Ovary (tissue), 9 donors: ENCODE results near the gene DROSHA. TPM values are rescaled to one million over a fixed set of nuclear protein-coding genes. Genes with fewer than 3 reads are reported as not detected.
"Not testable (repeated sequence)": the region's sequence is repeated elsewhere in the genome, so short reads cannot be mapped to it uniquely, and the experiment has no call there.

Experiments
- DNase-seq, 5 donors: peaks; one replicate each; pipeline ENCODE4 v3.0.0-alpha.2; 2019 to 2020
- H3K27ac ChIP-seq, 2 donors: fragments of 200-600 bp; one replicate each; pipeline versions ENCODE4 v1.5.1 to v1.8.0; 2019 to 2022
- H3K27me3 ChIP-seq: fragments of 200-600 bp; one replicate; pipeline ENCODE4 v1.8.0; 2022
- H3K36me3 ChIP-seq: fragments of 200-600 bp; sonication (generic); one replicate; pipeline ENCODE4 v1.5.1; 2019
- H3K4me1 ChIP-seq: one replicate; pipeline ENCODE4 v1.8.1; 2013; ENCODE audit warnings: mild to moderate bottlenecking, moderate library complexity; ENCODE audit not compliant: insufficient read depth
- H3K4me3 ChIP-seq: fragments of 200-600 bp; sonication (generic); one replicate; pipeline ENCODE4 v1.5.1; 2017
- H3K9me3 ChIP-seq, 2 donors: fragments of 200-600 bp in 1 of 2; sonication (generic) in 1 of 2; one replicate each; pipeline versions ENCODE4 v1.5.1 to v1.8.1; 2013 to 2019; ENCODE audit warnings: mild to moderate bottlenecking in 1 of 2, moderate library complexity in 1 of 2
- EP300 ChIP-seq: sonication (generic); formaldehyde crosslinking; IDR thresholded peaks from one replicate; pipeline ENCODE4 v1.6.1; 2017; ENCODE audit warnings: antibody characterized with exemption
- POLR2A ChIP-seq: fragments of 450-650 bp; IDR thresholded peaks from one replicate; pipeline ENCODE4 v1.6.1; 2017; ENCODE audit warnings: antibody characterized with exemption, mild to moderate bottlenecking, moderate library complexity
- WGBS, 3 donors: extraction: QIAGEN DNeasy Blood & Tissue Kit in 1 of 3; methylation state at CpG; one replicate each; pipeline versions ENCODE4 v1.1.5 to v1.1.7; 2013 to 2017; 5-methylcytosine and 5-hydroxymethylcytosine counted together
- intact Hi-C, 4 donors: fragments of 100-400 bp; cut with DNase I; formaldehyde crosslinking; loops; one replicate each; pipeline versions ENCODE4 v1.11.0 to v1.15.1; 2022 to 2023
- polyA plus RNA-seq, 2 donors: library from polyadenylated mRNA; stranded (reverse); fragments of 200-250 nt in 1 of 2; fragments of 350-450 nt in 1 of 2; fragmentation: Illumina TruSeq in 1 of 2; extraction: RNeasy Lipid Tissue Mini Kit (QIAGEN cat#74804) in 1 of 2; gene quantifications; one replicate each; pipeline ENCODE4 v1.2.3, GENCODE V29; 2013 to 2014
- total RNA-seq, 7 donors: library from RNA; depleted of rRNA in 2 of 7; stranded (reverse); fragments of >200 nt in 2 of 7; fragmentation: NEBNext Ultra II Directional in 3 of 7; extraction: Animal tissue kit (Norgen Biotek cat#: 25700) in 3 of 7; gene quantifications; one replicate each; pipeline versions ENCODE4 v1.1.0 to v1.2.4, GENCODE V29; 2016 to 2023
- TF ChIP-seq, protein P1 (sequence below), 3 donors: fragments of 450-650 bp in 2 of 3; fragments of 200-600 bp in 1 of 3; IDR thresholded peaks; one replicate each; pipeline versions ENCODE4 v1.5.1 to v1.8.0; 2016 to 2022; ENCODE audit warnings: antibody characterized with exemption in 3 of 3, mild to moderate bottlenecking in 1 of 3
- donor health status: DM: no; HTN: no; CAD: no; lungs with moderate emphysema.
- donor health status: DM: no; HTN: no; CAD: no.
- donor health status: Bipolar disorder and iron deficiency.
- donor health status: DM: yes; HTN: yes; CAD: no.
- donor health status: DM: no; HTN: no; CAD: no.
- donor health status: DM: yes; HTN: yes; CAD: no.

DROSHA gene
- total and polyA plus RNA-seq, 9 donors, result 30.5 to 75.7 (median 50.3) TPM

DNA sequence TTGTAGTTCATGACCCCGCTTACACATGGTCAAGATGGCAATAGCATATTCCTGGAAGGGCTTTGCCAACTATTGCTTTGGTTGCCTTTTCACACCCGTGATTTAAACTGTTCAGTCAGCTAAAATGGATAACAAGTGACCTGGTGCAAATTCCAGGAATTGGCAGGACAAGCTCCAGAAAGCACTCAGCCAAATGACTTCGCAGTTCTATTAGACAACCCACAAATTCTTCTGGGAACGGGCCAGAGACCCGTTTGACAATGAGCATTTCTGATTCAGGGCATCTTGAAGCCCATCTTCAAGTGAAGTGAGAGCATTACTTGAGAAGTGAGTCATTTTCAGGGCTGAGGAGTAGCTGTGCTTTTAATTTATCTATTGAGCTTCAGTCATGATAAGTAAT is 165.0 kb downstream of the DROSHA start:
- 30 to 46% (median 33%) methylated on average over 5 of the region's 5 CpGs for WGBS, 3 donors
- TF ChIP-seq, protein P1, sequence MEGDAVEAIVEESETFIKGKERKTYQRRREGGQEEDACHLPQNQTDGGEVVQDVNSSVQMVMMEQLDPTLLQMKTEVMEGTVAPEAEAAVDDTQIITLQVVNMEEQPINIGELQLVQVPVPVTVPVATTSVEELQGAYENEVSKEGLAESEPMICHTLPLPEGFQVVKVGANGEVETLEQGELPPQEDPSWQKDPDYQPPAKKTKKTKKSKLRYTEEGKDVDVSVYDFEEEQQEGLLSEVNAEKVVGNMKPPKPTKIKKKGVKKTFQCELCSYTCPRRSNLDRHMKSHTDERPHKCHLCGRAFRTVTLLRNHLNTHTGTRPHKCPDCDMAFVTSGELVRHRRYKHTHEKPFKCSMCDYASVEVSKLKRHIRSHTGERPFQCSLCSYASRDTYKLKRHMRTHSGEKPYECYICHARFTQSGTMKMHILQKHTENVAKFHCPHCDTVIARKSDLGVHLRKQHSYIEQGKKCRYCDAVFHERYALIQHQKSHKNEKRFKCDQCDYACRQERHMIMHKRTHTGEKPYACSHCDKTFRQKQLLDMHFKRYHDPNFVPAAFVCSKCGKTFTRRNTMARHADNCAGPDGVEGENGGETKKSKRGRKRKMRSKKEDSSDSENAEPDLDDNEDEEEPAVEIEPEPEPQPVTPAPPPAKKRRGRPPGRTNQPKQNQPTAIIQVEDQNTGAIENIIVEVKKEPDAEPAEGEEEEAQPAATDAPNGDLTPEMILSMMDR (IDR thresholded peaks at IDR 0.05), result no peak
- TF ChIP-seq POLR2A (no peak), EP300 (no peak)
- Histone ChIP-seq H3K4me3 (no peak overlapping the region), H3K4me1 (no peaks in the 10 kb centered on the region), H3K27ac (no peak overlapping the region), H3K27me3 (no peaks in the 10 kb centered on the region), H3K9me3 (no peaks in the 10 kb centered on the region), H3K36me3 (no peaks in the 10 kb centered on the region)
- no peak for DNase-seq
- intact Hi-C loops, result no loop called here

DNA sequence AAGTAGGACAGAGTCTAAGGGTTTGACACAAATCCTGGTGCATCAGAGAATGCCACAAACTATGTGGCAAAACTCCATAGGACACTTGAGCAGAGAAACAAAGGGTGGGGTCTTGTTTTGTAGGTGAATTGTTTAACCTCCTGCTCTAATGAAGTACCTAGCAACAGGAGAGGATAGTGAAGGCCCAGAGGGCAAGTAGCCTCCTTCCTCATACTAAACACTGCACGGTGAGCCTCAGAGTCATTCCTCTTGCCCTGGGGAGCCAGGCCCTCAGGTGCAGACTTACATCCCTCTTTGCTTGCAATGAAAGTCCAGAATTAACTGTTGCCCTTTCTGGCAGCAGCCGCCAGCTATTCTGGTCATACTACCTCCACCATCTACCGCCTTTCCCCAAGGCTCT is 166.1 kb downstream of the DROSHA start:
- DNase-seq, result no peak
- no peak overlapping the region for H3K4me3 ChIP-seq
- H3K4me1 ChIP-seq, result no peaks in the 10 kb centered on the region
- no peak for TF ChIP-seq EP300
- no peak for TF ChIP-seq POLR2A
- TF ChIP-seq, protein P1 (IDR thresholded peaks at IDR 0.05), result no peak
- no peak overlapping the region for H3K27ac ChIP-seq
- no peaks in the 10 kb centered on the region for H3K9me3 ChIP-seq
- intact Hi-C loops, result no loop called here
- WGBS, 3 donors, result 90 to 95% (median 93%) methylated on average over 3 of the region's 3 CpGs
- H3K27me3 ChIP-seq, result no peaks in the 10 kb centered on the region
- H3K36me3 ChIP-seq, result no peaks in the 10 kb centered on the region

DNA sequence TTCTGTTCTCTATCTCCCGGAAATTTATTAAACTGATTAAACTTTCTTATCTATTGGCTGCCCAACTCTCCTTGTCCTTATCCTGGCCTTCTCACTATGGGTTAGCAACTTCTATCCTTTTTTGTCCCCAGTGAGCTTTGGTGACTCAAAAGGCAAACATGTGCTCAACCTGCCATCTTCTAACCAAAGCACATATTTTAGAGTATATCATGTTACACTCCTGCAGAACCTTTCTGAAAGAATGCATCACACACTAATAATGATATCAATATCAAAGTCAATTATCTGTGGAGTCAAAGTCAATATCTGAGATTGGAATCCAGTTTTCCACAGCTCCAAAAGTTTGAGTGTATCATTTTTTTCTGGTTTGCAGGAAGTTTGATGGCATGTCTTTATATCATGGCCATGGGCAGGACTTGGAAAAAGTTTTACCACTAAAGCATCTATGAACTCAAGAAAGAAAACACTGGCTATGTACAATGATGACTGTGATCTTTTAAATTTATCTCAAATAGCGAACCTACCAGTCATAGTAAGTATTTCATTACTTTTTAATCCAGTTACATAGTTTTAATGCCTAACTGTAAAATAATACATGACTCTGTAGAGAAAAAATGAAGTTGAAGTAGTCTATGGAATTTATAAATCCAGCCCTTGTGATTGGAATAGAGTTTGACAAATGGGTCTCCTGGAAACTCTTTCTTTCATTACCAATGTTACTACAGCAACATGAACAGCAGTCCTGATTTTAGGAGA is 166.8 kb downstream of the DROSHA start:
- TF ChIP-seq, protein P1 (IDR thresholded peaks at IDR 0.05), result no peak
- TF ChIP-seq EP300 (no peak), POLR2A (no peak)
- Histone ChIP-seq H3K36me3 (no peaks in the 10 kb centered on the region), H3K4me3 (no peak overlapping the region), H3K27me3 (no peaks in the 10 kb centered on the region), H3K27ac (no peak overlapping the region), H3K4me1 (no peaks in the 10 kb centered on the region), H3K9me3 (no peaks in the 10 kb centered on the region)
- intact Hi-C loops, result no loop called here
- no peak for DNase-seq
- WGBS, 3 donors, result 78 to 86% (median 85%) methylated on average over 2 of the region's 2 CpGs

DNA sequence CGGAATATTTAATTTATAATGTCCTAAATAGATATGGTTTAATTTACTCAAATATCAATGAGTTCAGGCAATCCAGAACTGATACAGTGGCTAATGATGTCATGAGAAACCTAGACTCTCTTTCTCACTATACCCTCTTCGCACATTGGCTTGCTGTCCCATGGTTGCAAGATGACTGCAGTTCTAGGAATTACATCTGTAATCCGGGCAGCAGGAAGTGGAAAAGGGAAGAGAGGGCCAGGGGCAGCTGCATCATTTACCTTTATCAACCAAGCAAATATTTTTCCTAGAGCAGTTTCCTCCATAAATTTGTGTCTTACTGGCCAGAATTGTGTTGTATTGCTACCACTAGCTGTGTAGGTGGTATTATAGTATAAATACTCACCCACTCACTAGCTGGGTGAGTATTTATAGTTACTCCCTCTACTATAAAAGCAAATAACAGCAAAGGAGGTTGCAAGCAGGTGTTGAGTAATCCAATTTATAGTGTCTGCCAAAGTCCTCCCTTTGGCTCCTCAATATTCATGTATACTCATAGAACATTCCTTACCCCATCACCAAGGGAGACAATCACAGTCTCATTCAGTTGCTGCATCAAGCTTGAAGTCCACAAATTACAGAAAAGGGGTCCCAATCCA is 168.8 kb downstream of the DROSHA start:
- WGBS, 3 donors, result 51 to 67% (median 66%) methylated on average over 3 of the region's 3 CpGs
- Histone ChIP-seq H3K4me3 (no peak overlapping the region), H3K27ac (no peak overlapping the region), H3K27me3 (no peaks in the 10 kb centered on the region), H3K4me1 (no peaks in the 10 kb centered on the region), H3K36me3 (no peaks in the 10 kb centered on the region), H3K9me3 (no peaks in the 10 kb centered on the region)
- DNase-seq, result no peak
- TF ChIP-seq POLR2A, result no peak
- intact Hi-C loops, result no loop called here

DNA sequence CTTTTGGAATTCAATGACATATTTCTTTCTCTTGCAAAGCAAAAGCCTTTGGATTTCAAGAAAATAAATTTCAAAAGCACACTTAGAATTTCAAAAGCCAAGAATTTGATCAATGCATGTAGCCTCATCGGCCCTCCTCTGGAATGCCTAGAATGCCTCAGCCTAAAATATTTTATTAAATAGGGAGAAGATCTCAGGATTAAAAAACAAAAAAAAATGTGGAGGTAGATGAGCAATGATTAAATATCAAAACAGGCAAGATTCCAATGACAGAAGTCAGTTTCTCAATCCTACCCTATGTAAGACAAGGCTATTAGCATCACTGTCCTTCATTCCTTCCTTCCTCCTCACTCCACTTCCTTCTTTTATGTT is 169.4 kb downstream of the DROSHA start:
- WGBS, 3 donors, result 46 to 51% (median 51%) methylated on average over 1 of the region's 1 CpG
- no peak for TF ChIP-seq POLR2A
- TF ChIP-seq EP300, result no peak
- TF ChIP-seq, protein P1 (IDR thresholded peaks at IDR 0.05), result no peak
- no peaks in the 10 kb centered on the region for H3K36me3 ChIP-seq

DNA sequence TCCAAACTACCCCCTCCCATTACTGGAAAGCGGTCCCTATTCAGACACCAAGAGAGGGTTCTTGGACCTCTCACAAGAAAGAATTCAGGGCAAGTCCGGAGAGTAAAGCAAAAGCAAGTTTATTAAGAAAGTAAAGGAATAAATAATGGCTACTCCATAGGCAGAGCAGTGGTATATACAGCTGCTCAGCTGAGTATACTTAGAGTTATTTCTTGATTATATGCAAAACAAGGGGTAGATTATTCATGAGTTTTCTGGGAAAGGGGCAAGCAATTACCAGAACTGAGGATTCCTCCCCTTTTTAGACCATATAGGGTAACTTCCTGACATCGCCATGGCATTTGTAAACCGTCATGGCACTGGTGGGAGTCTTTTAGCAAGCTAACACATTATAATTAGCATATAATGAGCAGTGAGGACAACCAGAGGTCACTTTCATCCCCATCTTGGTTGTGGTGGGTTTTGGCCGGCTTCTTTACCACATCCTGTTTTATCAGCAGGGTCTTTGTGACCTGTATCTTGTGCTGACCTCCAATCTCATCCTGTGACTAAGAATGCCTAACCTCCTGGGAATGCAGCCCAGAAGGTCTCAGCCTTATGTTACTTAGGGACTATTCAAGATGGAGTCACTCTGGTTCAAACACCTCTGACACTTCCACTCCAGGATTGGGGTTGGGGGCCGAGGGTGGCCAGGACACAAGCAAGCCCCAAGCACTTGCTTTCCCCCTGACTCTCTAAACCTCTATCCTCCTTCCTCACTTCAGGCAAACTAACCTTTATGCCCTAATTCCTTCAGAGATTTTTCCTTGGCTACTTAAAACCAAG is 170.0 kb downstream of the DROSHA start:
- H3K27me3 ChIP-seq, DNase-seq, H3K36me3 ChIP-seq, H3K9me3 ChIP-seq, H3K27ac ChIP-seq, intact Hi-C loops, H3K4me1 ChIP-seq, H3K4me3 ChIP-seq: not testable (repeated sequence)
- WGBS, 3 donors, result 67 to 73% (median 69%) methylated on average over 6 of the region's 6 CpGs

More for the DNA sequence above, 169.4 kb downstream of the DROSHA start:
- Histone ChIP-seq H3K27ac (no peak overlapping the region), H3K4me1 (no peaks in the 10 kb centered on the region), H3K9me3 (no peaks in the 10 kb centered on the region), H3K4me3 (no peak overlapping the region), H3K27me3 (no peaks in the 10 kb centered on the region)
- intact Hi-C loops, result no loop called here
- DNase-seq, result no peak
